OCI-LY1 (cell line): ENCODE results near the gene FLII.

ENCODE experiments used
- EZH2 ChIP-seq: fragments of 200-600 bp; sonication (generic), shearing (Covaris generic); IDR thresholded peaks from 2 replicates; pipeline ENCODE4 v1.8.0; 2017; ENCODE audit warnings: borderline replicate concordance, mixed run types, mild to moderate bottlenecking, antibody characterized with exemption, low read length, moderate library complexity, mixed read lengths
- TF ChIP-seq, protein P1 (sequence below): fragments of 200-600 bp; sonication (generic), shearing (Covaris generic); IDR thresholded peaks from 2 replicates; pipeline ENCODE4 v1.5.1; 2017; ENCODE audit warnings: mild to moderate bottlenecking, antibody characterized with exemption, low read length, moderate library complexity, mixed read lengths

DNA sequence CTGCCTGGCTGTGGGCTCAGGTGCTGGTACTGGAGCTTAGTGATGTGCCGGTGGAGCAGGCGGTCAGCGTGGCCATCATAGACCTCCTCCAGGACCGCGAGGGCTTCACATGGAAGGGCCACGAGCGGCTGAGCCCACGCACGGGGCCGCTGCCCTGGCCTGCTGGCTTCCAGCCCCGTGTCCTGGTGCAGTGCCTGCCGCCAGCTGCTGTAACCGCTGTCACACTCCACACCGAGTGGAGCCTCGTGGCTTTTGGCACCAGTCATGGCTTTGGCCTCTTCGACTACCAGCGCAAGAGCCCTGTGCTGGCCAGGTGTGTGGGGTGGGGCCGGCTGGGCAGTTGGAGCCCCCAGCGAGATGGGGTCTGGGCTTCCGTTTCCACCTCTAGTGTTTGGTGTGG, 21.1 kb downstream of the FLII start:
- TF ChIP-seq, protein P1, sequence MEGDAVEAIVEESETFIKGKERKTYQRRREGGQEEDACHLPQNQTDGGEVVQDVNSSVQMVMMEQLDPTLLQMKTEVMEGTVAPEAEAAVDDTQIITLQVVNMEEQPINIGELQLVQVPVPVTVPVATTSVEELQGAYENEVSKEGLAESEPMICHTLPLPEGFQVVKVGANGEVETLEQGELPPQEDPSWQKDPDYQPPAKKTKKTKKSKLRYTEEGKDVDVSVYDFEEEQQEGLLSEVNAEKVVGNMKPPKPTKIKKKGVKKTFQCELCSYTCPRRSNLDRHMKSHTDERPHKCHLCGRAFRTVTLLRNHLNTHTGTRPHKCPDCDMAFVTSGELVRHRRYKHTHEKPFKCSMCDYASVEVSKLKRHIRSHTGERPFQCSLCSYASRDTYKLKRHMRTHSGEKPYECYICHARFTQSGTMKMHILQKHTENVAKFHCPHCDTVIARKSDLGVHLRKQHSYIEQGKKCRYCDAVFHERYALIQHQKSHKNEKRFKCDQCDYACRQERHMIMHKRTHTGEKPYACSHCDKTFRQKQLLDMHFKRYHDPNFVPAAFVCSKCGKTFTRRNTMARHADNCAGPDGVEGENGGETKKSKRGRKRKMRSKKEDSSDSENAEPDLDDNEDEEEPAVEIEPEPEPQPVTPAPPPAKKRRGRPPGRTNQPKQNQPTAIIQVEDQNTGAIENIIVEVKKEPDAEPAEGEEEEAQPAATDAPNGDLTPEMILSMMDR: no peak
- TF ChIP-seq EZH2: no peak
